HepG2 (cell line): ENCODE measurements around the gene FAM131A. TPM values are rescaled to one million over a fixed set of nuclear protein-coding genes. Genes with fewer than 3 reads are reported as not detected.
A peak's percentile ranks its signal among the peaks of the same experiment; 100 is the strongest.

Source experiments
- ARID2 ChIP-seq: sonication (generic); formaldehyde crosslinking; IDR thresholded peaks from 2 replicates; pipeline ENCODE4 v1.8.1; 2022; ENCODE audit warnings: mild to moderate bottlenecking, missing genetic modification reagents, borderline replicate concordance
- CCDC6 ChIP-seq: sonication (generic); formaldehyde crosslinking; IDR thresholded peaks from 2 replicates; pipeline ENCODE4 v1.8.1; 2022; ENCODE audit warnings: mild to moderate bottlenecking, missing genetic modification reagents, moderate library complexity
- CHD4 ChIP-seq: fragments of 200-600 bp; sonication (generic); IDR thresholded peaks from 2 replicates; pipeline ENCODE4 v1.7.0; 2017; ENCODE audit warnings: mild to moderate bottlenecking, low read length, borderline replicate concordance
- ELF1 ChIP-seq: sonication (generic); formaldehyde crosslinking; IDR thresholded peaks from 2 replicates; pipeline ENCODE4 v1.4.0; 2020; ENCODE audit warnings: missing genetic modification reagents
- HDAC6 ChIP-seq: fragments of 200-600 bp; sonication (generic); IDR thresholded peaks from 2 replicates; pipeline ENCODE4 v1.7.0; 2017; ENCODE audit warnings: mild to moderate bottlenecking, antibody characterized with exemption, low read length, low read depth
- IRF9 ChIP-seq: sonication (generic); formaldehyde crosslinking; IDR thresholded peaks from 2 replicates; pipeline ENCODE4 v1.8.0; 2022; ENCODE audit warnings: missing genetic modification reagents, mild to moderate bottlenecking, borderline replicate concordance
- KLF9 ChIP-seq: IDR thresholded peaks from 2 replicates; pipeline ENCODE4 v1.6.1; 2016; ENCODE audit warnings: low read depth
- MTA3 ChIP-seq: sonication (generic); formaldehyde crosslinking; IDR thresholded peaks from 2 replicates; pipeline ENCODE4 v1.4.0; 2020; ENCODE audit warnings: missing genetic modification reagents
- RAD21 ChIP-seq: fragments of 450-650 bp; formaldehyde crosslinking; IDR thresholded peaks from 2 replicates; pipeline ENCODE4 v1.5.0; 2020; ENCODE audit warnings: mild to moderate bottlenecking
- TCF12 ChIP-seq, 2 experiments: fragments of 450-650 bp in 1 of 2; sonication (generic) in 1 of 2; formaldehyde crosslinking in 1 of 2; IDR thresholded peaks; 2 replicates each; pipeline versions ENCODE4 v1.6.1 to v1.8.0; 2017 to 2022; ENCODE audit warnings: antibody characterized with exemption in 1 of 2, mild to moderate bottlenecking in 1 of 2, missing genetic modification reagents in 1 of 2, moderate library complexity in 1 of 2
- ZNF101 ChIP-seq: sonication (generic); formaldehyde crosslinking; IDR thresholded peaks from 2 replicates; pipeline ENCODE4 v1.4.0; 2020; ENCODE audit warnings: mild to moderate bottlenecking, low read depth, missing genetic modification reagents, borderline replicate concordance
- ZNF205 ChIP-seq: IDR thresholded peaks from 2 replicates; pipeline ENCODE4 v1.6.1; 2018; ENCODE audit warnings: missing biosample characterization, missing genetic modification reagents
- ZNF234 ChIP-seq: sonication (generic); formaldehyde crosslinking; conservative IDR thresholded peaks from 2 replicates; pipeline ENCODE4 v1.5.1; 2020; ENCODE audit warnings: mild to moderate bottlenecking, missing genetic modification reagents
- ZNF343 ChIP-seq: sonication (generic); formaldehyde crosslinking; IDR thresholded peaks from 2 replicates; pipeline ENCODE4 v1.4.0; 2020; ENCODE audit warnings: mild to moderate bottlenecking, missing genetic modification reagents
- ZNF615 ChIP-seq: sonication (generic); formaldehyde crosslinking; IDR thresholded peaks from 2 replicates; pipeline ENCODE4 v1.5.0; 2020; ENCODE audit warnings: mild to moderate bottlenecking, missing genetic modification reagents, borderline replicate concordance
- ZNF7 ChIP-seq: IDR thresholded peaks from 2 replicates; pipeline ENCODE4 v1.6.1; 2016; ENCODE audit warnings: missing biosample characterization, missing genetic modification reagents
- ZNF768 ChIP-seq: sonication (generic); formaldehyde crosslinking; IDR thresholded peaks from 2 replicates; pipeline ENCODE4 v1.4.0; 2020; ENCODE audit warnings: missing genetic modification reagents
- ZNF780A ChIP-seq: sonication (generic); formaldehyde crosslinking; IDR thresholded peaks from 2 replicates; pipeline ENCODE4 v1.8.0; 2022; ENCODE audit warnings: mild to moderate bottlenecking, missing genetic modification reagents, moderate library complexity
- ZNF781 ChIP-seq: sonication (generic); formaldehyde crosslinking; IDR thresholded peaks from 2 replicates; pipeline ENCODE4 v1.5.1; 2020; ENCODE audit warnings: borderline replicate concordance, mild to moderate bottlenecking, missing genetic modification reagents; ENCODE audit errors: not compliant biosample characterization
- ZNF816 ChIP-seq: sonication (generic); formaldehyde crosslinking; IDR thresholded peaks from 2 replicates; pipeline ENCODE4 v1.8.0; 2022; ENCODE audit warnings: missing genetic modification reagents, mild to moderate bottlenecking, borderline replicate concordance
- ZSCAN31 ChIP-seq: sonication (generic); formaldehyde crosslinking; IDR thresholded peaks from 2 replicates; pipeline ENCODE4 v1.5.0; 2020; ENCODE audit warnings: low read depth, mild to moderate bottlenecking, missing genetic modification reagents
- polyA plus RNA-seq, 8 experiments: library from polyadenylated mRNA; depleted of rRNA in 3 of 8; stranded (reverse) in 7 of 8; unstranded in 1 of 8; fragments of >200 nt; fragmentation: Illumina TruSeq in 4 of 8; extraction: Trizol in 4 of 8; gene quantifications; 2 replicates each; pipeline versions ENCODE4 v1.2.1 to v1.2.3, GENCODE V29; 2011 to 2016; ENCODE audit warnings: low read depth in 4 of 8, missing spikeins in 1 of 8, mixed read lengths in 1 of 8; ENCODE audit not compliant: insufficient read depth in 1 of 8
- total RNA-seq, 5 experiments: library from RNA; depleted of rRNA; stranded (reverse); fragments of >200 nt; fragmentation: Illumina TruSeq; extraction: Trizol; gene quantifications; 2 replicates each; pipeline ENCODE4 v1.2.3, GENCODE V29; 2016; ENCODE audit warnings: low read depth in 1 of 5
- TF ChIP-seq, protein P1 (sequence below): IDR thresholded peaks from 2 replicates; pipeline ENCODE4 v1.4.0; 2020; ENCODE audit warnings: mild to moderate bottlenecking, missing genetic modification reagents
- TF ChIP-seq, protein P2 (sequence below): sonication (generic); formaldehyde crosslinking; IDR thresholded peaks from 2 replicates; pipeline ENCODE4 v1.5.1; 2020; ENCODE audit warnings: mild to moderate bottlenecking, moderate library complexity, missing genetic modification reagents

Gene FAM131A
- total and polyA plus RNA-seq, 2 of the 13 experiments (the other 11 are each of a cell fraction or from before 2014, with no cell fraction given): 9.2 to 9.3 TPM

GRCh38 chr3:184362668-184363546, 25.5 kb downstream of the FAM131A start (continued):
- TF ChIP-seq ZNF816 (CRISPR knock-in tag) (peak; percentile 95), ELF1 (CRISPR knock-in tag) (peak; percentile 91), ZNF234 (CRISPR knock-in tag) (no peak), ZNF615 (CRISPR knock-in tag) (peak; percentile 53; the same call in 1 of the 2 replicates), ZNF7 (peak; percentile 14; the same call in 1 of the 2 replicates), KLF9 (CRISPR knock-in tag) (0 out of 2 replicates have a peak, but pooled peaks have one; percentile 30), CCDC6 (CRISPR knock-in tag) (peak; percentile 77), ZNF343 (CRISPR knock-in tag) (0 out of 2 replicates have a peak, but pooled peaks have one; percentile 51), CHD4 (no peak), ZNF205 (CRISPR knock-in tag) (peak; percentile 74; the same call in 1 of the 2 replicates), HDAC6 (no peak), RAD21 (peak; percentile 74), ZNF781 (peak; percentile 33), ARID2 (CRISPR knock-in tag) (peak; percentile 75; the same call in 1 of the 2 replicates), ZSCAN31 (CRISPR knock-in tag) (peak; percentile 82), IRF9 (CRISPR knock-in tag) (peak; percentile 84; the same call in 1 of the 2 replicates), ZNF768 (CRISPR knock-in tag) (peak; percentile 45; the same call in 1 of the 2 replicates), MTA3 (no peak), TCF12 (IDR thresholded peaks at IDR 0.05) (no peak), TCF12 (CRISPR knock-in tag; IDR thresholded peaks at IDR 0.05) (no peak; the same call in 1 of the 2 replicates), ZNF780A (CRISPR knock-in tag) (no peak), ZNF101 (CRISPR knock-in tag) (0 out of 2 replicates have a peak, but pooled peaks have one; percentile 59)
- TF ChIP-seq, protein P1, sequence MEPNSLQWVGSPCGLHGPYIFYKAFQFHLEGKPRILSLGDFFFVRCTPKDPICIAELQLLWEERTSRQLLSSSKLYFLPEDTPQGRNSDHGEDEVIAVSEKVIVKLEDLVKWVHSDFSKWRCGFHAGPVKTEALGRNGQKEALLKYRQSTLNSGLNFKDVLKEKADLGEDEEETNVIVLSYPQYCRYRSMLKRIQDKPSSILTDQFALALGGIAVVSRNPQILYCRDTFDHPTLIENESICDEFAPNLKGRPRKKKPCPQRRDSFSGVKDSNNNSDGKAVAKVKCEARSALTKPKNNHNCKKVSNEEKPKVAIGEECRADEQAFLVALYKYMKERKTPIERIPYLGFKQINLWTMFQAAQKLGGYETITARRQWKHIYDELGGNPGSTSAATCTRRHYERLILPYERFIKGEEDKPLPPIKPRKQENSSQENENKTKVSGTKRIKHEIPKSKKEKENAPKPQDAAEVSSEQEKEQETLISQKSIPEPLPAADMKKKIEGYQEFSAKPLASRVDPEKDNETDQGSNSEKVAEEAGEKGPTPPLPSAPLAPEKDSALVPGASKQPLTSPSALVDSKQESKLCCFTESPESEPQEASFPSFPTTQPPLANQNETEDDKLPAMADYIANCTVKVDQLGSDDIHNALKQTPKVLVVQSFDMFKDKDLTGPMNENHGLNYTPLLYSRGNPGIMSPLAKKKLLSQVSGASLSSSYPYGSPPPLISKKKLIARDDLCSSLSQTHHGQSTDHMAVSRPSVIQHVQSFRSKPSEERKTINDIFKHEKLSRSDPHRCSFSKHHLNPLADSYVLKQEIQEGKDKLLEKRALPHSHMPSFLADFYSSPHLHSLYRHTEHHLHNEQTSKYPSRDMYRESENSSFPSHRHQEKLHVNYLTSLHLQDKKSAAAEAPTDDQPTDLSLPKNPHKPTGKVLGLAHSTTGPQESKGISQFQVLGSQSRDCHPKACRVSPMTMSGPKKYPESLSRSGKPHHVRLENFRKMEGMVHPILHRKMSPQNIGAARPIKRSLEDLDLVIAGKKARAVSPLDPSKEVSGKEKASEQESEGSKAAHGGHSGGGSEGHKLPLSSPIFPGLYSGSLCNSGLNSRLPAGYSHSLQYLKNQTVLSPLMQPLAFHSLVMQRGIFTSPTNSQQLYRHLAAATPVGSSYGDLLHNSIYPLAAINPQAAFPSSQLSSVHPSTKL: peak; percentile 70; the same call in 1 of the 2 replicates
- TF ChIP-seq, protein P2, sequence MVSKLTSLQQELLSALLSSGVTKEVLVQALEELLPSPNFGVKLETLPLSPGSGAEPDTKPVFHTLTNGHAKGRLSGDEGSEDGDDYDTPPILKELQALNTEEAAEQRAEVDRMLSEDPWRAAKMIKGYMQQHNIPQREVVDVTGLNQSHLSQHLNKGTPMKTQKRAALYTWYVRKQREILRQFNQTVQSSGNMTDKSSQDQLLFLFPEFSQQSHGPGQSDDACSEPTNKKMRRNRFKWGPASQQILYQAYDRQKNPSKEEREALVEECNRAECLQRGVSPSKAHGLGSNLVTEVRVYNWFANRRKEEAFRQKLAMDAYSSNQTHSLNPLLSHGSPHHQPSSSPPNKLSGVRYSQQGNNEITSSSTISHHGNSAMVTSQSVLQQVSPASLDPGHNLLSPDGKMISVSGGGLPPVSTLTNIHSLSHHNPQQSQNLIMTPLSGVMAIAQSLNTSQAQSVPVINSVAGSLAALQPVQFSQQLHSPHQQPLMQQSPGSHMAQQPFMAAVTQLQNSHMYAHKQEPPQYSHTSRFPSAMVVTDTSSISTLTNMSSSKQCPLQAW (CRISPR knock-in tag): peak; percentile 87
